Ascending aorta (tissue), 2 donors: ENCODE measurements around the gene SLC25A1. TPM values are rescaled to one million over a fixed set of nuclear protein-coding genes. Genes with fewer than 3 reads are reported as not detected.

Experiments
- DNase-seq, 2 donors: peaks; one replicate each; pipeline ENCODE4 v3.0.0-alpha.2; 2019; ENCODE audit warnings: low spot score in 2 of 2
- H3K27ac ChIP-seq, 2 donors: fragments of 200-600 bp; sonication (generic); one replicate each; pipeline ENCODE4 v1.5.1; 2016 to 2017; ENCODE audit warnings: mild to moderate bottlenecking in 1 of 2
- H3K27me3 ChIP-seq: fragments of 200-600 bp; sonication (generic); one replicate; pipeline ENCODE4 v1.5.1; 2017
- H3K36me3 ChIP-seq, 2 donors: fragments of 200-600 bp; sonication (generic); one replicate each; pipeline ENCODE4 v1.5.1; 2016
- H3K4me1 ChIP-seq, 2 donors: fragments of 200-600 bp; sonication (generic); one replicate each; pipeline ENCODE4 v1.5.1; 2016 to 2017; ENCODE audit warnings: mild to moderate bottlenecking in 1 of 2
- H3K4me3 ChIP-seq, 2 donors: fragments of 200-600 bp; sonication (generic); one replicate each; pipeline ENCODE4 v1.5.1; 2016 to 2017; ENCODE audit warnings: mild to moderate bottlenecking in 1 of 2
- H3K9me3 ChIP-seq, 2 donors: fragments of 200-600 bp; sonication (generic); one replicate each; pipeline ENCODE4 v1.5.1; 2016
- intact Hi-C: fragments of 100-400 bp; cut with DNase I; formaldehyde crosslinking; loops from one replicate; pipeline ENCODE4 v1.15.1; 2023
- total RNA-seq: library from RNA; depleted of rRNA; stranded (reverse); fragments of >200 nt; gene quantifications from one replicate; pipeline ENCODE4 v1.1.0, GENCODE V29; 2016
- TF ChIP-seq, protein P1 (sequence below), 3 experiments: fragments of 200-600 bp in 2 of 3; fragments of 450-650 bp in 1 of 3; sonication (generic) in 2 of 3; IDR thresholded peaks; one replicate each; pipeline ENCODE4 v1.5.1; 2016 to 2019; ENCODE audit warnings: antibody characterized with exemption in 3 of 3, mild to moderate bottlenecking in 1 of 3, moderate library complexity in 1 of 3

Gene SLC25A1
- total RNA-seq, 1 donor from 2014 or later = 89.3 TPM

DNA sequence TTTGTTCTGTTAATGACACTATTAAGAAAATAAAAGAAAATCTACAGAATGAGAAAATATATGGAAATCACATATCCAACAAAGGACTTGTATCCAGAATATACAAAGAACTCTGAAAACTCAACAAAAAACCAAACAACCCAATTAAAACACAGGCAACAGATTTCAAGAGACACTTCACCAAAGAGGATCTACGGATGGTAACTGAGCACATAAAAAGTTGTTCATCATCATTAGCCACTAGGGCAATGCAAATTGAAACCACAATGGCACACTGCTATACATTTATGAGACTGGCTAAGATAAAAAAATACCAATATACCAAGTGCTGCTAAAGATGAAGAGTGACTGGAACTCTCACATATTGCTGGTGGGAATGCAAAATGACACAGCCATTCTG, 34.5 kb upstream of the SLC25A1 start:
- intact Hi-C loops = no loop called here
- no peaks in the 10 kb centered on the region for H3K27me3 ChIP-seq
- H3K4me3 ChIP-seq = no peak overlapping the region
- peaks cover 8 to 26% of the 10 kb centered on the region in 2 donors for H3K36me3 ChIP-seq
- H3K4me1 ChIP-seq = no peaks in the 10 kb centered on the region
- DNase-seq = no peak
- TF ChIP-seq, protein P1, sequence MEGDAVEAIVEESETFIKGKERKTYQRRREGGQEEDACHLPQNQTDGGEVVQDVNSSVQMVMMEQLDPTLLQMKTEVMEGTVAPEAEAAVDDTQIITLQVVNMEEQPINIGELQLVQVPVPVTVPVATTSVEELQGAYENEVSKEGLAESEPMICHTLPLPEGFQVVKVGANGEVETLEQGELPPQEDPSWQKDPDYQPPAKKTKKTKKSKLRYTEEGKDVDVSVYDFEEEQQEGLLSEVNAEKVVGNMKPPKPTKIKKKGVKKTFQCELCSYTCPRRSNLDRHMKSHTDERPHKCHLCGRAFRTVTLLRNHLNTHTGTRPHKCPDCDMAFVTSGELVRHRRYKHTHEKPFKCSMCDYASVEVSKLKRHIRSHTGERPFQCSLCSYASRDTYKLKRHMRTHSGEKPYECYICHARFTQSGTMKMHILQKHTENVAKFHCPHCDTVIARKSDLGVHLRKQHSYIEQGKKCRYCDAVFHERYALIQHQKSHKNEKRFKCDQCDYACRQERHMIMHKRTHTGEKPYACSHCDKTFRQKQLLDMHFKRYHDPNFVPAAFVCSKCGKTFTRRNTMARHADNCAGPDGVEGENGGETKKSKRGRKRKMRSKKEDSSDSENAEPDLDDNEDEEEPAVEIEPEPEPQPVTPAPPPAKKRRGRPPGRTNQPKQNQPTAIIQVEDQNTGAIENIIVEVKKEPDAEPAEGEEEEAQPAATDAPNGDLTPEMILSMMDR (IDR thresholded peaks at IDR 0.05) = no peak
- no peak overlapping the region for H3K27ac ChIP-seq
- H3K9me3 ChIP-seq = no peaks in the 10 kb centered on the region

DNA sequence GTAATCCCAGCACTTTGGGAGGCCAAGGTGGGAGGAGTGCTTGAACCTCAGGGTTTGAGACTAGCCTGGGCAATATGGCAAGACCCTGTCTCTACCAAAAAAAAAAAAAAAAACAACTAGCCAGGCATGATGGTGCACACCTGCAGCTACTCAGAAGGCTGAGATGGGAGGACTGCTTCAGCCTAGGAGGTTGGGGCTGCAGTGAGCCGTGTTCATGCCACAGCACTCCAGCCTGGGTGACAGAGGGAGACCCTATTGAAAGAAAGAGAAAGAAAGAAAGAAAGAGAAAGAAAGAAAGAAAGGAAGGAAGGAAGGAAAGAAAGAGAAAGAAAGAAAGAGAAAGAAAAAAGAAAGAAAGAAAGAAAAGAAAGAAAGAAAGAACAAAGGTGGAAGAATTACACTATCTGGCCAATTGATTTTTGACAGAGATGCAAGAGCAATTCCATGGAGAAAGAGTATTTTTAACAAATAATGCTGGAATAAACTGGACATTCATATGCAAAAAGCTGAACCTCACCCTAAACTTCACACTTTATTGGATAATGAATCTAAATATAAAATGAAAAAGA, 33.9 kb upstream of the SLC25A1 start:
- TF ChIP-seq, protein P1 (IDR thresholded peaks at IDR 0.05) = no peak
- DNase-seq = no peak
- Histone ChIP-seq H3K9me3 (no peaks in the 10 kb centered on the region), H3K27ac (no peak overlapping the region), H3K4me1 (no peaks in the 10 kb centered on the region), H3K36me3 (peaks cover 12 to 26% of the 10 kb centered on the region in 2 donors), H3K4me3 (no peak overlapping the region), H3K27me3 (no peaks in the 10 kb centered on the region)
- intact Hi-C loops = no loop called here

DNA sequence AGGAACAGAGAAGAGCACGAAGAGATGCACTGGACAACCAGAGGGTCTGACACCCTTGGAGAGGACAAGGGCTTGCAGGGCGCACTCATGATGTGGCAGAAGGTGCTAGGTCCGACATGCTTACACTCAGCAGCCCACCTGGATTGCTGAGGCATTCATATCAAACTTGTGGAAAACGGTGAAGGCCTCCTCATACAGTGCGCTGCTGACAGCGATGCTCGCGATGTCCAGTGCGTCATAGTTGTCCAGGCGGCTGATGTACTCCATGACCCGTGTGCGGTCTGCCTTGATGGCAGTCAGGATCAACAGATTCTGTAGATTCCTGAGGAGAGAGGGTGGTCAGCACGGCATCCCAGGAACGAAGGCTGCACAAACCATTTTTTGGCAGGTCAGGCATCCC, 31.7 kb upstream of the SLC25A1 start:
- peaks cover 7 to 21% of the 10 kb centered on the region in 2 donors for H3K36me3 ChIP-seq
- no peak overlapping the region for H3K4me3 ChIP-seq
- no peak overlapping the region for H3K27ac ChIP-seq
- H3K4me1 ChIP-seq = no peaks in the 10 kb centered on the region
- DNase-seq = no peak
- intact Hi-C loops = no loop called here
- TF ChIP-seq, protein P1 (IDR thresholded peaks at IDR 0.05) = no peak
- H3K27me3 ChIP-seq = no peaks in the 10 kb centered on the region
- no peaks in the 10 kb centered on the region for H3K9me3 ChIP-seq

DNA sequence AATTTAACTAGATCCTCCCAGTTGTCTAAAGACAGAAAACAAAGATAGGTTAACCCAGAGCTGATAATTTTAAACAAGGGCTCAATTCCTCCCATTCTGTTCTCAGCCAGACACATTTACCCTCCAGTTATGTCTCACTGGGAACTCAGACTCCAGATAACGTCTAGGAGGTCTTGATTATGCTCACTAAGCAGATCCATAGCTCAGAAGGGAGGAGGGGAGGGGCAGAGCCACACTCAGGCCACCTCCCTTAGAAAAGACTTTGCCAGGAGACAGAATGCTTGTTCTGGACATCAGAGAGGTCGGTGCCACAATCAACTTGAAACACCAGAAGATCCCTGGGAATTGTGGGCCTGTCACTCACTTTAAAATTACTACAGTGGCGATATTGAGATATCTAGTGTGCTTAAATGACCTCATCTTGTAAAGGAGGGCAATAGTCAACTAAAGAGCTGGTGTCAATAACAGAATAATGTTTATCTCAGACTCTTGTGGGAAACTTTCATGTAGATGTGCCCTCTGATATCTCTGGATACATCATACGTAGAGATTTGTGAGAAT, 29.8 kb upstream of the SLC25A1 start:
- H3K27ac ChIP-seq = no peak overlapping the region
- no peaks in the 10 kb centered on the region for H3K9me3 ChIP-seq
- no peaks in the 10 kb centered on the region for H3K27me3 ChIP-seq
- H3K36me3 ChIP-seq = peaks cover 7 to 21% of the 10 kb centered on the region in 2 donors
- H3K4me3 ChIP-seq = no peak overlapping the region
- intact Hi-C loops = no loop called here
- DNase-seq = no peak
- no peaks in the 10 kb centered on the region for H3K4me1 ChIP-seq
- TF ChIP-seq, protein P1 (IDR thresholded peaks at IDR 0.05) = no peak

DNA sequence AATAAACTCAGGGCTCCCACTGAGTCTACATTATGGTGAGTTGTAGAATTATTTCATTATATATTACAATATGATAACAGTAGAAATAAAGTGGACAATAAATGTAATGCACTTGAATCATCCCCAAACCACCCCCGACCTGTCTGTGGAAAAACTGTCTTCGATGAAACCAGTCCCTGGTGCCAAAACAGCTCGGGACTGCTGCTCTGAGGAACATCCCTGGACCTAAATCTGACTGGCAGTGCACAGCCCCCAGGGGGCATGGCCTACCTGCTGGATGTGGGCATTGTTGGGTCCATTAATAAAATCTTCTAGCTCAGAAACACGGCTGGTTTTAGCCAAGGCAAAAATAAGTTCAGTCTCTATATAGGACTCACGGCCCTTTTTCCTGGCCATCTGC, 29.3 kb upstream of the SLC25A1 start:
- H3K9me3 ChIP-seq = no peaks in the 10 kb centered on the region
- H3K4me1 ChIP-seq = no peaks in the 10 kb centered on the region
- no peak for DNase-seq
- no peak overlapping the region for H3K27ac ChIP-seq
- TF ChIP-seq, protein P1 (IDR thresholded peaks at IDR 0.05) = no peak
- H3K36me3 ChIP-seq = peaks cover 7 to 21% of the 10 kb centered on the region in 2 donors
- no peaks in the 10 kb centered on the region for H3K27me3 ChIP-seq
- H3K4me3 ChIP-seq = no peak overlapping the region
- intact Hi-C loops = no loop called here
